Endodermal cell (in vitro differentiated cells): ENCODE results near the gene LCN1. TPM values are rescaled to one million over a fixed set of nuclear protein-coding genes. Genes with fewer than 3 reads are reported as not detected.

Source experiments
- DNase-seq: peaks from one replicate; pipeline ENCODE4 v3.0.0-alpha.2; 2017
- H3K27ac ChIP-seq: 2 replicates; pipeline ENCODE4 v1.5.1; 2013; ENCODE audit warnings: mild to moderate bottlenecking, low read depth, low read length, moderate library complexity
- H3K27me3 ChIP-seq: 2 replicates; pipeline ENCODE4 v1.6.1; 2013; ENCODE audit warnings: mild to moderate bottlenecking, low read length, moderate library complexity; ENCODE audit not compliant: insufficient read depth, control insufficient read depth, poor library complexity, severe bottlenecking
- H3K36me3 ChIP-seq: 2 replicates; pipeline ENCODE4 v1.7.0; 2013; ENCODE audit warnings: mild to moderate bottlenecking, low read length, moderate library complexity; ENCODE audit not compliant: control insufficient read depth, insufficient read depth
- H3K4me1 ChIP-seq: one replicate; pipeline ENCODE4 v1.7.0; 2013; ENCODE audit warnings: low read length; ENCODE audit not compliant: control insufficient read depth, insufficient read depth
- H3K4me3 ChIP-seq: 2 replicates; pipeline ENCODE4 v1.5.1; 2013; ENCODE audit warnings: mild to moderate bottlenecking, low read length, moderate library complexity
- H3K9ac ChIP-seq: 2 replicates; pipeline ENCODE4 v1.6.1; 2013; ENCODE audit warnings: mild to moderate bottlenecking, low read length, moderate library complexity; ENCODE audit not compliant: poor library complexity, severe bottlenecking; ENCODE audit errors: extremely low read depth
- H3K9me3 ChIP-seq: 2 replicates; pipeline ENCODE4 v1.6.1; 2013; ENCODE audit warnings: mild to moderate bottlenecking, low read length, moderate library complexity; ENCODE audit not compliant: control insufficient read depth
- H3K27ac Mint-ChIP-seq: 2 replicates; pipeline ENCODE4 v1.8.0; 2020; ENCODE audit warnings: mixed read lengths
- H3K27me3 Mint-ChIP-seq: 2 replicates; pipeline ENCODE4 v1.8.0; 2021; ENCODE audit warnings: mild to moderate bottlenecking, mixed read lengths; ENCODE audit not compliant: insufficient read depth
- H3K36me3 Mint-ChIP-seq: 2 replicates; pipeline ENCODE4 v1.8.0; 2020; ENCODE audit warnings: low read depth, mixed read lengths
- H3K4me1 Mint-ChIP-seq: 2 replicates; pipeline ENCODE4 v1.8.0; 2020; ENCODE audit warnings: mixed read lengths
- H3K4me3 Mint-ChIP-seq: 2 replicates; pipeline ENCODE4 v1.8.0; 2020; ENCODE audit warnings: mild to moderate bottlenecking, moderate library complexity, mixed read lengths
- H3K9me3 Mint-ChIP-seq: 2 replicates; pipeline ENCODE4 v1.8.0; 2020; ENCODE audit warnings: mild to moderate bottlenecking, mixed read lengths
- WGBS, 2 experiments: methylation state at CpG; one replicate each; pipeline versions ENCODE4 v1.1.5 to v1.1.7; 2013; ENCODE audit warnings: missing lambda C conversion rate in 2 of 2, mixed read lengths in 1 of 2; ENCODE audit not compliant: insufficient coverage in 1 of 2, insufficient read length in 1 of 2; 5-methylcytosine and 5-hydroxymethylcytosine counted together
- total RNA-seq, 2 donors: library from RNA; stranded (reverse); fragmentation: NEBNext Ultra II Directional in 1 of 2; extraction: Animal tissue kit (Norgen Biotek cat#: 25700) in 1 of 2; gene quantifications; 2 replicates in 1 of 2; 3 replicates in 1 of 2; pipeline ENCODE4 v1.2.1, GENCODE V29; 2021
- TF ChIP-seq, protein P1 (sequence below): fragments of 200-600 bp; sonication (generic); conservative IDR thresholded peaks from 2 replicates; pipeline ENCODE4 v1.5.0; 2021; ENCODE audit warnings: antibody characterized with exemption, mild to moderate bottlenecking

LCN1 gene
- total RNA-seq, 2 donors from 2014 or later, result not detected

GRCh38 chr9:135491764-135492163 lies 29.5 kb upstream of the LCN1 start:
- Histone ChIP-seq H3K9me3 (no peaks in the 10 kb centered on the region), H3K4me1 (no peaks in the 10 kb centered on the region), H3K36me3 (peaks cover 6% of the 10 kb centered on the region), H3K27me3 (no peaks in the 10 kb centered on the region), H3K27ac (no peak overlapping the region), H3K4me3 (no peak overlapping the region), H3K9ac (no peak overlapping the region)
- Mint-ChIP-seq H3K9me3 (no peaks in the 10 kb centered on the region), H3K36me3 (peaks cover 17% of the 10 kb centered on the region), H3K4me3 (no peak overlapping the region), H3K27ac (no peak overlapping the region), H3K4me1 (no peaks in the 10 kb centered on the region), H3K27me3 (no peaks in the 10 kb centered on the region)
- no peak for DNase-seq
- TF ChIP-seq, protein P1, sequence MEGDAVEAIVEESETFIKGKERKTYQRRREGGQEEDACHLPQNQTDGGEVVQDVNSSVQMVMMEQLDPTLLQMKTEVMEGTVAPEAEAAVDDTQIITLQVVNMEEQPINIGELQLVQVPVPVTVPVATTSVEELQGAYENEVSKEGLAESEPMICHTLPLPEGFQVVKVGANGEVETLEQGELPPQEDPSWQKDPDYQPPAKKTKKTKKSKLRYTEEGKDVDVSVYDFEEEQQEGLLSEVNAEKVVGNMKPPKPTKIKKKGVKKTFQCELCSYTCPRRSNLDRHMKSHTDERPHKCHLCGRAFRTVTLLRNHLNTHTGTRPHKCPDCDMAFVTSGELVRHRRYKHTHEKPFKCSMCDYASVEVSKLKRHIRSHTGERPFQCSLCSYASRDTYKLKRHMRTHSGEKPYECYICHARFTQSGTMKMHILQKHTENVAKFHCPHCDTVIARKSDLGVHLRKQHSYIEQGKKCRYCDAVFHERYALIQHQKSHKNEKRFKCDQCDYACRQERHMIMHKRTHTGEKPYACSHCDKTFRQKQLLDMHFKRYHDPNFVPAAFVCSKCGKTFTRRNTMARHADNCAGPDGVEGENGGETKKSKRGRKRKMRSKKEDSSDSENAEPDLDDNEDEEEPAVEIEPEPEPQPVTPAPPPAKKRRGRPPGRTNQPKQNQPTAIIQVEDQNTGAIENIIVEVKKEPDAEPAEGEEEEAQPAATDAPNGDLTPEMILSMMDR, result no peak
- WGBS, 2 experiments, result 92% methylated on average over 4 of the region's 4 CpGs; no CpG with 5 or more reads in 1 of the 2 experiments

DNA sequence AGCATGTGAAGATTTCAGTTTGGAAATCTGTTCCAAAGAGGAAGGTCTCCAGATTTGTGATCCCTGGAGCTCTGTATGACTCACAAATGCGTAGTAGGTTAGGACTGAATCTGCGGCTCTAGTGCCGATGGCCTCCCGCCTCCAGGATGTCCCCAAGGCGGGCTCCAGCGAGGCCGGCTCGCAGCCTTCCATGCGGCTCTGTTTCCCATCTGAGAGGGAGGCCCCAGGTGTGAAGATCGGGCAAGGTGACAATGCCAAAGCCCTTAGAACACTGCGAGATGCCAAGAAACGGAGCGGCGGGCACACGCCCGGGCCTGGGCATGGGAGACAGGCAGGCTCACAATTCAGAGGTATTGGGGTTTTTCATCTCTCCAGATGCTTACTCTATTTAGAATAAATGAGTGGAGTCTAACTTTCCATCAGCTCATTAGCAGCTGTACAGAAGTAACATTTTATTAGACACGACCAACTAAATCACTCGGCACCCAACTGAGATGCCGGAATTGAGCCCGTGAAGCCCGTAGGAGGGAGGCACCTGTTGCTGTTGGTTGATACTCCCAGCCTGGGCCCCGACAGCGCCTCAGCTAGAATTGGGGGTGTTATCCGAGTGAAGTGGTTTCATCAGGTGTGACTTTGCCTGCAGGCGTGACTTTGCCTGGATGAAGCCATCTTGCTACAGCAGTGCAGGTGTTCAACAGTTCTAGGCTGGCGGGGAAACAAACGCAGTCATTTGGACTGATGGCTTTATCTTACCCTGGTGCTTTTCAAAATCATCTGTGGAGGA lies 28.2 kb upstream of the LCN1 start:
- H3K9ac ChIP-seq, result no peak overlapping the region
- H3K4me1 ChIP-seq, result no peaks in the 10 kb centered on the region
- no peaks in the 10 kb centered on the region for H3K27me3 ChIP-seq
- no peak overlapping the region for H3K27ac Mint-ChIP-seq
- no peaks in the 10 kb centered on the region for H3K9me3 ChIP-seq
- no peak for DNase-seq
- no peaks in the 10 kb centered on the region for H3K9me3 Mint-ChIP-seq
- WGBS, 2 experiments, result 93 to 94% methylated on average over 19 to 27 of the region's 27 CpGs
- H3K36me3 Mint-ChIP-seq, result peaks cover 12% of the 10 kb centered on the region
- H3K4me3 Mint-ChIP-seq, result no peak overlapping the region
- TF ChIP-seq, protein P1, result no peak
- H3K4me1 Mint-ChIP-seq, result no peaks in the 10 kb centered on the region
- no peak overlapping the region for H3K4me3 ChIP-seq
- H3K27me3 Mint-ChIP-seq, result no peaks in the 10 kb centered on the region
- H3K36me3 ChIP-seq, result peaks cover 4% of the 10 kb centered on the region
- no peak overlapping the region for H3K27ac ChIP-seq

DNA sequence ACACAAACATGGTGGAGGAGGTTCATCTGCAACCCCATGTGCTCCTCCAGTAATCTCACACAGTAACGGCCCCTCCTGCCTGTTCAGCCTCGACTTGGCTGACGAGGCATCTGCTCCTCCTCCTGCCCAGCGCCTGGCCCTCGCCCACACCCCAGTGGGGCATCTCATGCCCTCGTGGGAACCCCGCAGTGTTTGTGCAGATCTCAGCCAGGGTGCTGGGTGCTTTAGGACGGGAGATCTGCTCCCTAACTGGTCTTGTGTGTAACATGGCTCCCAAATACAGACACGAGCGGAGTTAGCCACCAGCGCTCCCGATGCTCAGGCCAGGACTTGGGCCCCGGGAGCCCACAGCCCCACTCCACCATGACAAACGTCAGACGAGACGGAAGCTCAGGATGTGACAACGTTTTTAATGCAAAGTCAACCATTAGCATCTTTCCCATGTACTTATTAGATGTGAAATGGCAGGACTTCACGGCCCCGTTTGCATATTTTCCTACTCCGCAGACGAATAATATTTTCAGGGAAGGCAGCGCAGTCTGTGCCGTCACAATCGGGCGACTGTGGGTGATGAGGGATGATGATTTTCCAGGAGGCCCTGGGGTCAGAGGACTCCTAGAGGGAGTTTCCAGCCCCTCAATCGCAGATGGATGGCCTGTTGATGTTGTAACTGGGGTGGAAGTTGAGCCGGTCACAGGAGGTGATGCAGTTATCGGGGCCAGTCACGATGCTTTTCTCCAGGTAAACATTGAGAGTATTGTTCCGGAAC lies 26.3 kb upstream of the LCN1 start:
- TF ChIP-seq, protein P1, result no peak
- Mint-ChIP-seq H3K36me3 (no peaks in the 10 kb centered on the region), H3K27ac (no peak overlapping the region), H3K9me3 (no peaks in the 10 kb centered on the region), H3K4me1 (peaks cover 4% of the 10 kb centered on the region), H3K4me3 (no peak overlapping the region), H3K27me3 (peaks cover 7% of the 10 kb centered on the region)
- WGBS, 2 experiments, result 90 to 91% methylated on average over 28 to 30 of the region's 30 CpGs
- no peaks in the 10 kb centered on the region for H3K4me1 ChIP-seq
- H3K36me3 ChIP-seq, result no peaks in the 10 kb centered on the region
- H3K4me3 ChIP-seq, result no peak overlapping the region
- no peak overlapping the region for H3K27ac ChIP-seq
- no peaks in the 10 kb centered on the region for H3K27me3 ChIP-seq
- H3K9me3 ChIP-seq, result no peaks in the 10 kb centered on the region
- DNase-seq, result no peak
- no peak overlapping the region for H3K9ac ChIP-seq
